COLO668 (cell line): Measurements from ENCODE around the gene LGR6.
"Not testable (repeated sequence)": the region's sequence is repeated elsewhere in the genome, so short reads cannot be mapped to it uniquely, and the experiment has no call there.

ENCODE experiments used
- DNase-seq: peaks from one replicate; lab custom pipeline; 2025; ENCODE audit not compliant: unreplicated experiment; lab: John Stamatoyannopoulos, UW

The LGR6 gene

GRCh38 chr1:202254454-202255252 is 61.1 kb downstream of the LGR6 start:
- no peak for DNase-seq

GRCh38 chr1:202255343-202255742 is 61.7 kb downstream of the LGR6 start:
- DNase-seq: no peak

- DNase-seq: no peak
These were observed 66.1 kb downstream of the LGR6 start for GRCh38 chr1:202259705-202260104.

- not testable (repeated sequence) for DNase-seq
These were observed 67.8 kb downstream of the LGR6 start for GRCh38 chr1:202261209-202261958.

GRCh38 chr1:202263628-202264027 is 70.0 kb downstream of the LGR6 start:
- no peak for DNase-seq

- no peak for DNase-seq
These were observed 70.7 kb downstream of the LGR6 start for GRCh38 chr1:202264300-202264699.

GRCh38 chr1:202264726-202265125 is 71.1 kb downstream of the LGR6 start:
- DNase-seq: no peak

- no peak for DNase-seq
These were observed 72.6 kb downstream of the LGR6 start for GRCh38 chr1:202266061-202266765.

- no peak for DNase-seq
These were observed 74.4 kb downstream of the LGR6 start for GRCh38 chr1:202268032-202268431.

GRCh38 chr1:202268817-202269216 is 75.2 kb downstream of the LGR6 start:
- no peak for DNase-seq

- no peak for DNase-seq
These were observed 77.3 kb downstream of the LGR6 start for GRCh38 chr1:202270871-202271326.

- no peak for DNase-seq
These were observed 78.7 kb downstream of the LGR6 start for GRCh38 chr1:202272103-202272845.

GRCh38 chr1:202274611-202275010 is 81.0 kb downstream of the LGR6 start:
- DNase-seq: peak; percentile 48

GRCh38 chr1:202275061-202275770 is 81.6 kb downstream of the LGR6 start:
- DNase-seq: no peak

GRCh38 chr1:202276081-202276715 is 82.6 kb downstream of the LGR6 start:
- no peak for DNase-seq

- no peak for DNase-seq
These were observed 83.3 kb downstream of the LGR6 start for GRCh38 chr1:202276920-202277319.

GRCh38 chr1:202278751-202279150 is 85.2 kb downstream of the LGR6 start:
- no peak for DNase-seq

GRCh38 chr1:202279806-202280205 is 86.2 kb downstream of the LGR6 start:
- DNase-seq: no peak

GRCh38 chr1:202280595-202280994 is 87.0 kb downstream of the LGR6 start:
- DNase-seq: no peak
